C4-2B (cell line): Measurements from ENCODE around the gene EDN3.

Experiments
- CTCF ChIP-seq: fragments of 450-650 bp; conservative IDR thresholded peaks from 2 replicates; pipeline ENCODE4 v1.5.1; 2017; ENCODE audit warnings: mild to moderate bottlenecking
- ZFX ChIP-seq: fragments of 450-650 bp; IDR thresholded peaks from 2 replicates; pipeline ENCODE4 v1.6.1; 2017

DNA sequence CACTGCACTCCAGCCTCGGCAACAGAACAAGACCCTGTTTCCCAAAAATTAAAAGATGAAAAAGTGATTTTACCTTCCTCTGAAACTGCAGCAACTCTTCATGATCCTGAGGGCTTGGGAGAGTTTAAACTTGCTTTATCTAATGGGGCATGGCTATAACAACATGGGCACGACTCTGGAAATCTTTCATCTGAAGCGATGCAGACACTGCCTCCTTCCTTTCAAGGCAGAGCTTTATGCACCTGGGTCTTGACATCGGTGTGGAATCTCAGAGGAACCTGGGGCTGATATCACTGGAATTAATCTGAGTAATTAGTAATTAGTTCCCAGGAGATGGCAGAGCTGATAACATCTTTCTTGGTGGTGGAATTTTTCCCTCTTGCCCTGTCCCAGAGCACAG is 52.1 kb downstream of the EDN3 start:
- TF ChIP-seq CTCF (no peak), ZFX (no peak)
